ENCODE measurements around the gene DENND1A. TPM values are rescaled to one million over a fixed set of nuclear protein-coding genes. Genes with fewer than 3 reads are reported as not detected.

DENND1A gene
- total RNA-seq, 1 donor from 2014 or later = 13.9 TPM

GRCh38 chr9:123742009-123742767 is 187.7 kb downstream of the DENND1A start:
- no peak overlapping the region for H3K4me3 Mint-ChIP-seq (ENCODE audit: unreplicated experiment)
- no peak for TF ChIP-seq CTCF (IDR thresholded peaks at IDR 0.05; ENCODE audit: partially characterized antibody, unreplicated experiment)
- peaks cover 11% of the 10 kb centered on the region for H3K4me1 Mint-ChIP-seq (ENCODE audit: low read depth, unreplicated experiment)
- H3K9me3 Mint-ChIP-seq (ENCODE audit: unreplicated experiment) = no peaks in the 10 kb centered on the region
- H3K27me3 Mint-ChIP-seq (ENCODE audit: unreplicated experiment) = peaks cover 2% of the 10 kb centered on the region
- H3K27ac Mint-ChIP-seq (ENCODE audit: unreplicated experiment) = no peak overlapping the region
- DNase-seq = no peak
- no peaks in the 10 kb centered on the region for H3K36me3 Mint-ChIP-seq (ENCODE audit: unreplicated experiment)

- Mint-ChIP-seq H3K4me3 (ENCODE audit: unreplicated experiment) (no peak overlapping the region), H3K9me3 (ENCODE audit: unreplicated experiment) (no peaks in the 10 kb centered on the region), H3K4me1 (ENCODE audit: low read depth, unreplicated experiment) (peaks cover 11% of the 10 kb centered on the region), H3K27ac (ENCODE audit: unreplicated experiment) (no peak overlapping the region), H3K27me3 (ENCODE audit: unreplicated experiment) (peaks cover 2% of the 10 kb centered on the region), H3K36me3 (ENCODE audit: unreplicated experiment) (no peaks in the 10 kb centered on the region)
- no peak for TF ChIP-seq CTCF (IDR thresholded peaks at IDR 0.05; ENCODE audit: partially characterized antibody, unreplicated experiment)
- no peak for DNase-seq
Measured at GRCh38 chr9:123741214-123741613, 188.7 kb downstream of the DENND1A start.

- Mint-ChIP-seq H3K4me1 (ENCODE audit: low read depth, unreplicated experiment) (peaks cover 11% of the 10 kb centered on the region), H3K9me3 (ENCODE audit: unreplicated experiment) (no peaks in the 10 kb centered on the region), H3K36me3 (ENCODE audit: unreplicated experiment) (no peaks in the 10 kb centered on the region), H3K27me3 (ENCODE audit: unreplicated experiment) (peaks cover 2% of the 10 kb centered on the region), H3K4me3 (ENCODE audit: unreplicated experiment) (no peak overlapping the region), H3K27ac (ENCODE audit: unreplicated experiment) (no peak overlapping the region)
- TF ChIP-seq CTCF (IDR thresholded peaks at IDR 0.05; ENCODE audit: partially characterized antibody, unreplicated experiment) = no peak
- DNase-seq = no peak
Measured at GRCh38 chr9:123739902-123740301, 190.0 kb downstream of the DENND1A start.

- Mint-ChIP-seq H3K4me3 (ENCODE audit: unreplicated experiment) (no peak overlapping the region), H3K27ac (ENCODE audit: unreplicated experiment) (no peak overlapping the region)
- no peak for TF ChIP-seq CTCF (IDR thresholded peaks at IDR 0.05; ENCODE audit: partially characterized antibody, unreplicated experiment)
Measured at GRCh38 chr9:123739387-123739786, 190.5 kb downstream of the DENND1A start.

GRCh38 chr9:123738648-123739047 is 191.3 kb downstream of the DENND1A start:
- Mint-ChIP-seq H3K36me3 (ENCODE audit: unreplicated experiment) (no peaks in the 10 kb centered on the region), H3K9me3 (ENCODE audit: unreplicated experiment) (no peaks in the 10 kb centered on the region), H3K4me3 (ENCODE audit: unreplicated experiment) (no peak overlapping the region), H3K4me1 (ENCODE audit: low read depth, unreplicated experiment) (peaks cover 11% of the 10 kb centered on the region), H3K27ac (ENCODE audit: unreplicated experiment) (no peak overlapping the region), H3K27me3 (ENCODE audit: unreplicated experiment) (peaks cover 2% of the 10 kb centered on the region)
- TF ChIP-seq CTCF (IDR thresholded peaks at IDR 0.05; ENCODE audit: partially characterized antibody, unreplicated experiment) = no peak
- no peak for DNase-seq

More at GRCh38 chr9:123739387-123739786, 190.5 kb downstream of the DENND1A start:
- peaks cover 11% of the 10 kb centered on the region for H3K4me1 Mint-ChIP-seq (ENCODE audit: low read depth, unreplicated experiment)
- H3K27me3 Mint-ChIP-seq (ENCODE audit: unreplicated experiment) = peaks cover 2% of the 10 kb centered on the region
- DNase-seq = no peak
- no peaks in the 10 kb centered on the region for H3K9me3 Mint-ChIP-seq (ENCODE audit: unreplicated experiment)
- H3K36me3 Mint-ChIP-seq (ENCODE audit: unreplicated experiment) = no peaks in the 10 kb centered on the region

Data from glutamatergic neuron (in vitro differentiated cells).